ENCODE measurements around the gene CADM4. TPM values are rescaled to one million over a fixed set of nuclear protein-coding genes. Genes with fewer than 3 reads are reported as not detected.

Gene CADM4
- total RNA-seq, 5 donors from 2014 or later (not counting 1 experiment from before 2014, with no cell fraction given) = 0.16 to 0.61 (median 0.45) TPM

GRCh38 chr19:43620061-43621001 lies 19.3 kb downstream of the CADM4 start:
- Histone ChIP-seq H3K36me3 (ENCODE audit: control insufficient read depth in 2 of 2, extremely low read depth in 1 of 2, insufficient read depth in 1 of 2, low read length in 1 of 2) (no peaks in the 10 kb centered on the region), H3K27me3 (replicated peaks in 1 of 2; ENCODE audit: control insufficient read depth in 2 of 2, extremely low read depth in 1 of 2, insufficient read depth in 2 of 2, low read length in 1 of 2) (peaks cover 0 to under 1% of the 10 kb centered on the region in 2 experiments), H3K9me3 (no peaks in the 10 kb centered on the region), H3K4me3 (ENCODE audit: control insufficient read depth in 1 of 2, extremely low read depth in 1 of 2, low read length in 1 of 2) (peak overlapping the region; percentile 78 to 90), H3K27ac (ENCODE audit: low read length) (peak overlapping the region; percentile 84), H3K4me1 (ENCODE audit: control insufficient read depth in 1 of 2, extremely low read depth in 1 of 2, insufficient read depth in 2 of 2, low read length in 2 of 2) (peaks cover 9 to 32% of the 10 kb centered on the region in 2 experiments)
- Mint-ChIP-seq H3K27me3 (no peaks in the 10 kb centered on the region), H3K4me3 (peak overlapping the region; percentile 94 to 99 (median 96)), H3K36me3 (no peaks in the 10 kb centered on the region), H3K9me3 (no peaks in the 10 kb centered on the region), H3K27ac (peak overlapping the region; percentile 97), H3K4me1 (peaks cover 36 to 44% (median 39%) of the 10 kb centered on the region in 3 donors)
- peak in 31 of 35 experiments; percentile 69 to 90 (median 79) for DNase-seq
- peak in 1 of 4 experiments; percentile 7 for ATAC-seq (replicated peaks in 1 of 4)
- ChIA-PET CTCF (no interaction called here), POLR2A (interaction anchor here (0.6 to 0.7 kb wide), 2 partner anchors 135 to 180 kb away, joined by 3 read pairs; no protein-coding TSS in a partner anchor)
- WGBS (ENCODE audit: insufficient coverage) = 42% methylated on average over 14 of the region's 23 CpGs

GRCh38 chr19:43619262-43620060 lies 20.2 kb downstream of the CADM4 start, which contains the start of gene ZNF428:
ZNF428 (minus strand) TSS chr19:43619629; CDS start chr19:43614304, 5,325 bp downstream.
- POLR2A ChIA-PET = interaction anchor here in 1 of 2 donors (0.6 kb wide), 1 partner anchor 134 kb away, joined by 3 read pairs; no protein-coding TSS in a partner anchor
- CTCF ChIA-PET = no interaction called here
- WGBS (ENCODE audit: insufficient coverage) = under 1% methylated on average over 80 of the region's 81 CpGs

GRCh38 chr19:43618921-43619261 lies 20.8 kb downstream of the CADM4 start:
- Mint-ChIP-seq H3K9me3 (no peaks in the 10 kb centered on the region), H3K36me3 (peaks cover 5% of the 10 kb centered on the region), H3K27me3 (no peaks in the 10 kb centered on the region), H3K27ac (peak overlapping the region; percentile 89 to 93), H3K4me1 (peaks cover 29 to 44% (median 35%) of the 10 kb centered on the region in 3 donors), H3K4me3 (peak overlapping the region; percentile 94 to 99 (median 96))
- Histone ChIP-seq H3K36me3 (ENCODE audit: control insufficient read depth in 2 of 2, extremely low read depth in 1 of 2, insufficient read depth in 1 of 2, low read length in 1 of 2) (peaks cover 2 to 3% of the 10 kb centered on the region in 2 donors), H3K4me1 (ENCODE audit: control insufficient read depth in 1 of 2, extremely low read depth in 1 of 2, insufficient read depth in 2 of 2, low read length in 2 of 2) (peaks cover 9 to 23% of the 10 kb centered on the region in 2 experiments), H3K4me3 (ENCODE audit: control insufficient read depth in 1 of 2, extremely low read depth in 1 of 2, low read length in 1 of 2) (peak overlapping the region; percentile 78 to 90), H3K27me3 (replicated peaks in 1 of 2; ENCODE audit: control insufficient read depth in 2 of 2, extremely low read depth in 1 of 2, insufficient read depth in 2 of 2, low read length in 1 of 2) (no peaks in the 10 kb centered on the region), H3K27ac (ENCODE audit: low read length) (peak overlapping the region; percentile 77), H3K9me3 (no peaks in the 10 kb centered on the region)
- ChIA-PET CTCF (interaction anchor here in 1 of 2 donors (1.0 kb wide), 1 partner anchor 49 kb away, joined by 5 read pairs; no protein-coding TSS in a partner anchor), POLR2A (interaction anchor here in 1 of 2 donors (0.7 kb wide), 1 partner anchor 19 kb away, joined by 3 read pairs; no protein-coding TSS in a partner anchor)
- DNase-seq = peak in 9 of 35 experiments; percentile 7 to 54 (median 19)
- WGBS (ENCODE audit: insufficient coverage) = 1% methylated on average over 14 of the region's 14 CpGs
- ATAC-seq (replicated peaks in 1 of 4) = peak; percentile 7 to 22 (median 10)

More at GRCh38 chr19:43619262-43620060, 20.2 kb downstream of the CADM4 start, which contains the start of gene ZNF428:
- H3K36me3 ChIP-seq (ENCODE audit: control insufficient read depth in 2 of 2, extremely low read depth in 1 of 2, insufficient read depth in 1 of 2, low read length in 1 of 2) = no peaks in the 10 kb centered on the region
- H3K9me3 ChIP-seq = no peaks in the 10 kb centered on the region
- peak within 1 kb of the TSS; percentile 78 to 90 for H3K4me3 ChIP-seq (ENCODE audit: control insufficient read depth in 1 of 2, extremely low read depth in 1 of 2, low read length in 1 of 2)
- no peaks in the 10 kb centered on the region for H3K9me3 Mint-ChIP-seq
- DNase-seq = peak; percentile 73 to 93 (median 80)
- H3K27ac ChIP-seq (ENCODE audit: low read length) = peak within 1 kb of the TSS; percentile 84
- peaks cover 32 to 41% (median 36%) of the 10 kb centered on the region in 3 donors for H3K4me1 Mint-ChIP-seq
- H3K36me3 Mint-ChIP-seq = no peaks in the 10 kb centered on the region
- H3K27ac Mint-ChIP-seq = peak within 1 kb of the TSS; percentile 97
- H3K27me3 Mint-ChIP-seq = no peaks in the 10 kb centered on the region
- H3K27me3 ChIP-seq (replicated peaks in 1 of 2; ENCODE audit: control insufficient read depth in 2 of 2, extremely low read depth in 1 of 2, insufficient read depth in 2 of 2, low read length in 1 of 2) = no peaks in the 10 kb centered on the region
- H3K4me3 Mint-ChIP-seq = peak within 1 kb of the TSS; percentile 94 to 99 (median 96)
- peak; percentile 89 to 93 (median 91) for ATAC-seq (replicated peaks in 1 of 4)
- peaks cover 9 to 23% of the 10 kb centered on the region in 2 experiments for H3K4me1 ChIP-seq (ENCODE audit: control insufficient read depth in 1 of 2, extremely low read depth in 1 of 2, insufficient read depth in 2 of 2, low read length in 2 of 2)

GRCh38 chr19:43616954-43617353 lies 22.7 kb downstream of the CADM4 start:
- H3K4me1 Mint-ChIP-seq = peaks cover 37 to 58% (median 43%) of the 10 kb centered on the region in 3 donors
- POLR2A ChIA-PET = no interaction called here
- peak overlapping the region in 1 of 3 donors; percentile 9 for H3K4me3 Mint-ChIP-seq

GRCh38 chr19:43616306-43616705 lies 23.3 kb downstream of the CADM4 start:
- H3K36me3 ChIP-seq (ENCODE audit: control insufficient read depth in 2 of 2, extremely low read depth in 1 of 2, insufficient read depth in 1 of 2, low read length in 1 of 2) = peaks cover 20 to 26% of the 10 kb centered on the region in 2 donors
- Mint-ChIP-seq H3K27ac (peak overlapping the region in 1 of 2 donors; percentile 61), H3K36me3 (peaks cover 25% of the 10 kb centered on the region), H3K4me3 (no peak overlapping the region), H3K27me3 (no peaks in the 10 kb centered on the region), H3K4me1 (peaks cover 37 to 56% (median 41%) of the 10 kb centered on the region in 3 donors), H3K9me3 (no peaks in the 10 kb centered on the region)
- ChIA-PET CTCF (interaction anchor here in 1 of 2 donors (0.6 to 0.7 kb wide), 2 partner anchors 16 to 122 kb away, joined by 3 to 7 read pairs; no protein-coding TSS in a partner anchor), POLR2A (interaction anchor here (0.6 kb wide), 2 partner anchors 59 to 72 kb away, joined by 3 to 6 read pairs; no protein-coding TSS in a partner anchor)
- DNase-seq = no peak
- H3K9me3 ChIP-seq = no peaks in the 10 kb centered on the region
- no peak overlapping the region for H3K27ac ChIP-seq (ENCODE audit: low read length)
- H3K27me3 ChIP-seq (replicated peaks in 1 of 2; ENCODE audit: control insufficient read depth in 2 of 2, extremely low read depth in 1 of 2, insufficient read depth in 2 of 2, low read length in 1 of 2) = no peaks in the 10 kb centered on the region
- H3K4me1 ChIP-seq (ENCODE audit: control insufficient read depth in 1 of 2, extremely low read depth in 1 of 2, insufficient read depth in 2 of 2, low read length in 2 of 2) = peaks cover 9 to 27% of the 10 kb centered on the region in 2 experiments
- WGBS (ENCODE audit: insufficient coverage) = no CpG with 5 or more reads among the region's 1 CpG
- H3K4me3 ChIP-seq (ENCODE audit: control insufficient read depth in 1 of 2, extremely low read depth in 1 of 2, low read length in 1 of 2) = no peak overlapping the region
- ATAC-seq (replicated peaks in 1 of 4) = no peak

More at GRCh38 chr19:43616954-43617353, 22.7 kb downstream of the CADM4 start:
- H3K27ac ChIP-seq (ENCODE audit: low read length) = no peak overlapping the region
- ATAC-seq (replicated peaks in 1 of 4) = no peak
- H3K36me3 ChIP-seq (ENCODE audit: control insufficient read depth in 2 of 2, extremely low read depth in 1 of 2, insufficient read depth in 1 of 2, low read length in 1 of 2) = peaks cover 17 to 21% of the 10 kb centered on the region in 2 donors
- no peaks in the 10 kb centered on the region for H3K27me3 ChIP-seq (replicated peaks in 1 of 2; ENCODE audit: control insufficient read depth in 2 of 2, extremely low read depth in 1 of 2, insufficient read depth in 2 of 2, low read length in 1 of 2)
- no peak overlapping the region for H3K4me3 ChIP-seq (ENCODE audit: control insufficient read depth in 1 of 2, extremely low read depth in 1 of 2, low read length in 1 of 2)
- H3K9me3 Mint-ChIP-seq = no peaks in the 10 kb centered on the region
- H3K36me3 Mint-ChIP-seq = peaks cover 22% of the 10 kb centered on the region
- no peaks in the 10 kb centered on the region for H3K9me3 ChIP-seq
- WGBS (ENCODE audit: insufficient coverage) = 76% methylated on average over 3 of the region's 6 CpGs
- no peak overlapping the region for H3K27ac Mint-ChIP-seq
- no peak for DNase-seq
- CTCF ChIA-PET = interaction anchor here in 1 of 2 donors (0.8 kb wide), 1 partner anchor 62 kb away, joined by 5 read pairs; no protein-coding TSS in a partner anchor
- H3K4me1 ChIP-seq (ENCODE audit: control insufficient read depth in 1 of 2, extremely low read depth in 1 of 2, insufficient read depth in 2 of 2, low read length in 2 of 2) = peaks cover 9 to 25% of the 10 kb centered on the region in 2 experiments
- H3K27me3 Mint-ChIP-seq = no peaks in the 10 kb centered on the region
